Epithelial cell of esophagus (primary cell): ENCODE data around the gene CREBBP.

Experiments used
- DNase-seq: peaks from one replicate; pipeline ENCODE4 v3.0.0; 2010; ENCODE audit warnings: low read depth
- H3K4me3 ChIP-seq: 2 replicates; pipeline ENCODE4 v1.5.1; 2011; ENCODE audit warnings: mild to moderate bottlenecking, low read length, control low read depth
- CTCF ChIP-seq: IDR thresholded peaks from 2 replicates; pipeline ENCODE4 v1.5.1; 2011; ENCODE audit warnings: low read depth, mild to moderate bottlenecking, low read length, control low read depth, inconsistent platforms; ENCODE audit not compliant: insufficient read depth; ENCODE audit errors: missing control alignments

The CREBBP gene

GRCh38 chr16:3760518-3760917 is 120.0 kb downstream of the CREBBP start:
- no peak for DNase-seq
- no peak for TF ChIP-seq CTCF

GRCh38 chr16:3759736-3760135 is 120.8 kb downstream of the CREBBP start:
- TF ChIP-seq CTCF = no peak
- no peak overlapping the region for H3K4me3 ChIP-seq
- DNase-seq = no peak

More at GRCh38 chr16:3760518-3760917, 120.0 kb downstream of the CREBBP start:
- no peak overlapping the region for H3K4me3 ChIP-seq

GRCh38 chr16:3756113-3756512 is 124.4 kb downstream of the CREBBP start:
- DNase-seq = no peak
- TF ChIP-seq CTCF = no peak
- no peak overlapping the region for H3K4me3 ChIP-seq

- no peak for DNase-seq
- no peak overlapping the region for H3K4me3 ChIP-seq
- no peak for TF ChIP-seq CTCF
Observed at GRCh38 chr16:3755249-3755648, 125.3 kb downstream of the CREBBP start.

- DNase-seq = no peak
- H3K4me3 ChIP-seq = no peak overlapping the region
- no peak for TF ChIP-seq CTCF
Observed at GRCh38 chr16:3754772-3755171, 125.7 kb downstream of the CREBBP start.

GRCh38 chr16:3754081-3754703 is 126.3 kb downstream of the CREBBP start:
- no peak for DNase-seq
- H3K4me3 ChIP-seq = no peak overlapping the region
- TF ChIP-seq CTCF = no peak

- DNase-seq = no peak
- no peak overlapping the region for H3K4me3 ChIP-seq
- TF ChIP-seq CTCF = no peak
Observed at GRCh38 chr16:3752984-3753383, 127.5 kb downstream of the CREBBP start.
